NCI-H2196 (cell line): ENCODE results near the gene MRTFB.
"Not testable (repeated sequence)": the region's sequence is repeated elsewhere in the genome, so short reads cannot be mapped to it uniquely, and the experiment has no call there.

Experiments
- DNase-seq: peaks from one replicate; lab custom pipeline; 2025; ENCODE audit not compliant: unreplicated experiment; lab: John Stamatoyannopoulos, UW

Gene MRTFB

DNA sequence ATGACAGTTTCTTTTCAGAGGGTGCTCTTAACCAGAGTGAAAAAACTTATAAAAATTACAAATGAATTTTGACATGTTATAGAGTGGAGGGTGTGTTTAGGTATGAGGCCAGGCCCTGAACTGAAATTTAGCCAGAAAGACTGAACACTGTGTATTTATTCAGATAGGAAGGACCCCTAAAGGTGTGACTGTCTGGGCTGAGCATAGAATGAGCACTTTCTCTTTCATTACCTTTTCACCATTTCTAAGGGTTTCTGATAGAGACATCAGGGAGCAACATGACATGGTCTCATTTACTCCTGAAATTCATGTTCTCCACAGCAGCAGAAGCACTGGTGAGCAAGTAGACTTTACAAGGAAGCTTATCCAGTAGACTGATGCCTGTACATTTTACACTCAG lies 32.9 kb downstream of the MRTFB start:
- DNase-seq: no peak

DNA sequence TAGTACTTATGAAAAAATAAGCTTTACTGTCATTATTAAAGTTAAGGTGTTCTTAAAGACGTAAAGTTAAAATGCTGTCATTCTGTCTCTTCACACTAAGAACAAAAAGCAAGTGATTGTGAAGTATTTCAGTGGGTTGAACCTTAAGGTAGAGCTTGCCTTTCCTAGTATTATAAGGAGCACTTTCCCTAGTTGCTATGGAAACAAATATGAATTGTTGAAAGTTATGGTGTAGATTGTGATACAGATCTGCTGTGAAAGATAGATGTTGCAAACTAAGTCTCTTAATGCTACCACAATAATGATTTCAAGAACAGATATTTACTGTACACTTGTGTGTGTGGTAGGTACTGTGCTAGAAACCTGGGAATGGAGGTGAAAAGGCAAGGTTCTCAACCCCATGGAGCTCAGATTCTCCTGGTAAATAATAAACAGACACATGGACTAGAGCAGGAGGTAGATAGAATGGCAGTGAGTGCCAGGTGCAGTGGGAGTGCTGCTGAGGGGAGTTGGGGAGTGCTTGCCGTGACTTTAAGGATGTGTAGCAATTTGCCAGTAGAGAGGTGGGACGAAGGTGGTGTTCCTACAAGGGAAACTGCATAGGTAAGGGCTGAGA lies 34.7 kb downstream of the MRTFB start:
- DNase-seq: no peak

DNA sequence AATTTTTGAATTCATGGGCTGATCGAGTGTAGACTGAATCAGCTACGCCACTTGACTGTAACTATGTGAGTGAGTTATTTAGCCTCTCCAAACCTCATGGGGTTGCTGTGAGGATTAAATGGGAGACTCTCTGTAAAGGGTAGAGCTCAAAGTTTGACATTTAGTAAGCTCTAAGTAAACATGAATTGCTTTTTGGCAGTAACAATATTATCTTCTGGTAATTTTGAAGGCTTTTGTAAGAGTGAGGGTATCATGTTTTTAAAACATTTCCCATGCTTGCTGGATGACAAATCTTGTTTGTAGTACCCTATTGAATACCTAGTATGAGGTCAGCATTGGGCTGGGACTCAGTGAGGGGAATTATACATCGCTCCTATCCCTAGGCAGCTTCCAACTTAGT lies 35.3 kb downstream of the MRTFB start:
- no peak for DNase-seq

DNA sequence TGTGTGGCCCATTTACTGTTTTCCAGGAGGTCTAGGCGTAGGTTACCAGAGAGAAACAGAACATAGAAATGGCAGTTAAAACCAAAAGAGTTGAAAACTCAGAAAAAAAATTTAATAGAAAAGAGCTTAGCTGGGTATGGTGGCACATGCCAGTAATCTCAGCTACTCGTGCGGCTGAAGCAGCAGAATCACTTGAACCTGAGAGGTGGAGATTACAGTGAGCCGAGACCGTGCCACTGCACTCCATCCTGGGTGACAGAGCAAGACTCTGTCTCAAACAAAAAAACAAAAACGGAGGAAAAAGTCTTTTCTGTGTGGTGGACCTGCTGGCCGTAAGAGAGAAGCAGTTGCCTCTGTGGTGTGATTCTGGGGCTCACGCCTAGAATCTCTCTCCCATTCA lies 35.8 kb downstream of the MRTFB start:
- no peak for DNase-seq

DNA sequence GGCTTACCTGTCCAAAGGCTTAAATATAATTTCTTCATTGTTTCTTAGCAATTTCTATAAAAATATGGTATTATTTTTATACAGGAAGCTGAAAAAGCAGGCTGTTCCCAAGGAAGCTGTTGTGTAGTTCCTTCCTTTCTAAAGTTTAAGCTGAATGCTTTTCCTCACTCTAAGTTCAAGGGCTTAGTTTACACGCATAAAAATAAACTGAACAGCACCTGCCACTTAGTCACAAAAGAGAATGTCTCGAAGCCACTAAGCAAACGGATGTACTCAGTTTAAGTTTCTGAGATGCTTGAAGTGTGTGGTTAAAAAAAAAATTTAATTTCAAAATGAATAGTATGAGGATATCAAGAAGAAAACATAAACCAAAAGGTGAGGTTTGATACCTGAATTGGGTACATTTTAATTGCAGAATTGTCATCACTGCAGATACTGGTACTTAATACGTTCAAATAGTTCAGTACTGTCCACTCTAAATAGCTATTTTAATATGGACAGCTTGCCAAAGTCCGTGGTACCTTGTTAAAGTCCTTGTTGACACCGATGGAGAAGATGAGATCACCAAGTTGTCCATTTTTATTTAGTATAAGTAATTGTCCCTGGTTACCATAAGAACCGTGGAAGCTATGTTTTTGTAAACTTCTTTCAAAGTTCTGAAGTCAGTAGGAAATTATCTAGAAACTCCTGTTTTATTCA lies 38.1 kb downstream of the MRTFB start:
- no peak for DNase-seq

DNA sequence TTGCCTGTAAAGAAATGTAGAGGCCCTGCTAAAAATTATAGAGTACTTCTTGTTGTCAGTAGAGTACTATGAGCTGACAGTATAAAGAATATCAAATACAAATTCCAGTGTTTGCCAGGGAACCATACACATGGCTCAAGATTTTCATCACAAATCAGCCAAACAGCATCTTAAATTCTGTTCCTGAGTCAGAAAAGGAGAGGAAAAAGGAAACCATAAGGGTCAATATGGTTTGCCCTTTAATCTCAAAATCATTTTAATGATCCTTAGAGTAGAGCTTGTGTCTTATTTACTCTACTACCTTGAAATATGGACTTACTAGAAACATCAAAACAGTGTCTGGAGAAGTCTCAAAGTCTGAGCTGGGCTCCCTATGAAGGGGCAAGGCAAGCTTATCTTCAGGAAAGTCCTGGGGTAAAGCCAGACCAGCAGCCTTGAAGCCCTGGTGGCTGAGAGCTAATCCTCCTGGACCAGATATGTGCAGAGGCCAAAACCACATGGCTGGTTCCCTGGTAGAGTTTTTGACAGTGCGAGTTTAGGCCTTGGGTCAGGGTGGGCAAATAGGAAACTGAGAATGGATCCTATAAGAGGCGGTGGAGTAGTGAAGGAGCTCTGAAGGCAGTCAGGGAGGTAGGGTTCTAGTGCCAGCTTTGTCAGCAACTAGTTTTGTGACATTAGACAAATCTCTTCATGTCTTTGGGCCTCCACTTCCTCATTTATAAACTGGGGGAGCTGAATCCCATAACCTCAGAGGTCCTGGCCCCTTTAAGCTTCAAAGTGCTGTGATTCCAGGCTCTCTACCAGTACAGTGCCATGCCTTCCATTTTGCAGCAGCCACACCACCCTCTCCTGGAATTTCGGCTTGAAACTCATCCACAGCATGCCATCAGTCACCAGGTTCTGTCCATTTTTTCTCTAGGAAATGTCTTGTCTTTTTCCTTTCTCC lies 38.9 kb downstream of the MRTFB start:
- no peak for DNase-seq

DNA sequence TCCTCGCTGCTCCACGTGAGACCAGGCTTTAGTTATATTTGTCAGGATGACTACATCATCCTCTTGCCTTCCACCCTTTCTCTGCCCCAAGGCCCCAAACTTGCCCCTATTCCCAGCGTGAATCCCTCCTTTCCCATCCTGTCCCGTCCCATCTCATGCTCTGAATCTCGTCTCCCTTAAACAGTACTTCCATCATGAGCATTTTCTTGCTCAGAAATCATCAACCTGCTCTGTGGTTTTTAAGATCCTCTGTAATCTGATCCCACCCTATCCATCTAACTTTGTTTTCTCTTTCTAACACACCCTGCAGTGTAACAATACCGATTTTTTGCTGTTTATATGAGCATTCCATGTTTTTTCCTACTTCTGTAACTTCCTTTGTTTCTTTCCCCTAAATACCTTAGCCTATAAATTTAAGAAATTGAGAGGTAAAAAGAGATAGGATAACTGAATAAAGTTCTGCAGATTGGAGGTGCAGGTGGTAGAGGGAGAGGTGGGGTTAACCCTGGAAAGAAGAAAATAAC lies 39.7 kb downstream of the MRTFB start:
- DNase-seq: no peak

DNA sequence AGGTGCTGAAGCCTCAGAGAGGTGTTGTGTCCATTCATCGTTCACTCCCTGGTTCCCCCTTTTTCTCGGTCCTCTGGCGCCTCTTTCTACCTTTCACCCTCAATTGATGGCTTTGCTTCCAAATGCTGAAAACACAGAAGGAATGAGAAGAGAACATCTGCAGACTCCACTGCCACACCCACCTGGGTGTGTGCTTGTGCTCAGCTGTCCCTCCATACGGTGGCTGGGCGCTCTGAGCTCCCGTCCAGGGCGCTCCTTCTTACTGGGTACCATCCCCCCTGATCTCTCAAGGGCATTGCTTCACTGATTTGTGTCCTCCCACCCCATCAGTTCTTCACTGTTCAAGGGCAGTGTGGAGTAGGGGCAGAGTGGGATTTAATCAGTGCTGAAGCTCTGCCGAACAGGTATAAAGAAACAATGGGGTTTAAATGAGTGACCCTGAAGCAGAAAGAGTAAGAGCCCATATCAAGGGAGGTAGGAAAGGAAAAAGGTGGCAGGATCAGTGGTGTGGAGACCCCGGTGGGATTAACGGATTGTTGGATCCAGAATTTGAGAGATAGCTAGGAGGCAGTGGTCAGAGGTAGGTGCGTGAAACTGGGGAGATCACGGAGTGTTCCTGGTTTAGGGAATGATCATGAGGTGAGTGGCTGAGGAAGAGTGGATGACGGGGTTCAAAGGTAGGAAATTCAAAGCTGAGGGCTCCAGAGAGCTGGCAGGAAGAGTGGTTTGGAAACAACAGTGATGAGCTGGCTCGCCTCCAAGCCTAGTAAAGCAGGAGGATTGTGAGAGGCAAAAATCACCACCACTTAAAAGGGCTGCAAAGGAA lies 40.8 kb downstream of the MRTFB start:
- DNase-seq: peak; percentile 62

DNA sequence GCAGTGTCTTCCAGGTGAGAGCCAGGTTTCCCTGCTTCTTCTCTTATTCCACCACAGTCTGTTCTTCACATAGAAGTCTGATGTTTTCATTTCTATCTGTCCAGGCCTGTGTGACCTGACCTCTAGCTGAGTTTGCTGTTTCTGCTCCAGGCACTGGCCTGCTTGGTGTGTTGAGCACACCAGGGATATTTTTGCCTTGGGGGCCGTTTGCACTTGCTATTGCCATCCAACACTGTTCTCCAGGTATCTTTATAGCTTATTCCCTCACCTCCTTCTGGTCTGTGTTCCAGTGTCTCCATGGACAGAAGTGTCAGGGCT lies 41.4 kb downstream of the MRTFB start:
- DNase-seq: no peak

DNA sequence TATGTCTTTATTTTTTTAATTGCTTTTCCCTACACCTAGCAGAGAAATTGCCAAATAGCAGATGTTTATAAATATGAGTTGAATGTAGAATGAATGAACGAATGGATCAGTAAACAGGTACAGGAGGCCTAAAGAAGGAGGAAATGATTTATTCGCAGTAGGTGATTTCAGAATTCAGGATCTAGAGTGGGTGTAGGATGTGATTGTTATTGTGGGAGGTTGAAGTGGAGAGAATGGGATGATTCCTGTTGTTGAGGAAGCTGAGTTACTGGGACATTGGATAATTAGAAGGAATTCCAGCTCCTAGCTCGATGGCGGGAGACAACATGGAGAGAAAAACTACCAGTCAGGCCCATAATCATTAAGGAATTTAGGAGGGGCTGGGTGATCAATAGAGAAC lies 42.2 kb downstream of the MRTFB start:
- DNase-seq: no peak

DNA sequence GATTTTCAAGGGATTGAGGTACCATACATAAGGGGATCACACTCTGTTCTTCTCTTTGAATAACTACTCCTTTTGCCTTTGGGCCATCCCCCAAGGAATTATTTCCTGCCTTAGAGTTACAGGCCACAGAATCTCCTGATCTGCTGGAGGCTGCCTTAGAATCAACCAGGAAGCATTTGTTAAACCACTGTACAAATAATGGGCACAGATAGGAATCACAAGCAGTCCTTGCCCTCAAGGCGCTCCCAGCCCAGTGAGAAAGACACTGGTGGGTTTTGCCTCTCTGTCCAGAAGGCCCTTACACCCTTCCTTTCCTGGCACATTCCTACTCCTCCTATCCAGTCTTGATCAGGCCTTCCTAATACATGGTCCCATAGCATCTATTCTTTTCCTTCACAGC lies 45.9 kb downstream of the MRTFB start:
- no peak for DNase-seq

DNA sequence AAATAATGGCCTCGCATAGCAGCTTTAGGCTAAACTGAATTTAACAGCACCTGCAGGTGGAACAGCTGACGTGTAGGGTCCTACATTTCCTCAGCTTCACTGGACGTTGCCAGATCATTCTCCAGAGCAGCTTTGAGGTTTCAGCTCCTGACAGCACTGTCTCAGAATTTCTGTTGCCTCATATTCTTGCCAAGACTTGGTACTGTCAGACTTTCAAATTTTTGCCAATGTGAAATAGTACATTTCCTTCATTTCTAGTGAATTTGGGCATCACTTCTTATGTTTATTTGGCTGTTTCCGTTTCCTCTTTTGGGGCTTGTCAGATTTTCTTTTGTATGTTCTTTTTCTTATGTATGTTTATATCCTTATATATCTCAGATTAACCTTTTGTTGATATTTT lies 48.7 kb downstream of the MRTFB start:
- no peak for DNase-seq

DNA sequence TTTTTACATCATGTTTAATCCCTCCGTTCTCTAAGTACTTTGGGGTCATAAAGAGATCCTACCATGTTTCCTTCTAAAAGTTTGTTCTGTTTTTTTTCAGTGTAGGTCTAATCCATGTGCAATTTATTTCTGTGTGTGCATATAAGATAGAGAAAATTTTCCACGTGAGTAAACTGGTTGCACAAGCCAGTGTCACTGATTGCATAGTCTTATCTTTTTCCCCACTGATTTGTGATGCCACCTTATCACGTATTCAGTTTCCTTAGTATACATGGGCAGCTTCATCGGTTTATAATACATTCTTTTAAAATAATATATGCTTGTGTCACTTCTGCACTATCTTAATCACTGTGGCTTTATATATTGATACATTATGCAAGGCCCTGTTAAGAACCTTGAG lies 49.2 kb downstream of the MRTFB start:
- no peak for DNase-seq

DNA sequence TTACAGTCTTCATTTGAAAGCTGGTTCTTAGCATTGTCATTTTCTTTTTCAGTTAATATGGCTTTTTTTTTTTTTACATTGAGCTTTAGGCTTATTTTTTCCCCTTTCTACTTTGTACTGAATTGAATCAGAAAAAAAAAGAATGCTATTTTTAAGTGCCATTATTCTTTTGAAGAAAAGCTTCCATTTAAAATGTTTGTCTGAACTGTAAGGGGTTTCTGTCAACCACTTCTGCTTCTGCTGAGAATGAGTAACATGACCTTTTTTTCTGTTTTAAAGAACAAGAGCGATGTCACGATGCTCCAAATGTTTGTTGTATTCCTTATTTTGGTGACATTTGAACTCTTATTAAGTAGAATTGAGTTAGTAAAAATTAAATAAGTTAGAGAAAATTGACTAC lies 50.0 kb downstream of the MRTFB start:
- no peak for DNase-seq

DNA sequence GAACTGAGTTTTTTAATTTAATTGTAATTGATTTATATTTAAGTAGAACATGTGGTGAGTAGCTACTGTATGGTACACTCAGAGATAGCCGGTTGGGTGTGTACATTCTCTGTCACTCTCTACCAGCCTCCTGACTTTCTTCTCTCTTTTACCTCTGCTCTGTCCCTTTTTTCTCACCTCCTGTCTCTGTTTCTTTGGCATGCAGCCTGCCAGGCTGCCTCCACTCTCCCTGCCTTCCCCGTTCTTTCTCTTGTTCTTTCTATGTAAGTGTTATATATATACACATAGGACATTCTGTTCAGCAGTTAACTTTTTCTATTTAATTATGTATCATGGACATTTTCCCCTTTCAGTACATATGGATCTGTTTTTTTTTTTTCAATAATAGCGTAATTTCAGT lies 50.8 kb downstream of the MRTFB start:
- DNase-seq: no peak

DNA sequence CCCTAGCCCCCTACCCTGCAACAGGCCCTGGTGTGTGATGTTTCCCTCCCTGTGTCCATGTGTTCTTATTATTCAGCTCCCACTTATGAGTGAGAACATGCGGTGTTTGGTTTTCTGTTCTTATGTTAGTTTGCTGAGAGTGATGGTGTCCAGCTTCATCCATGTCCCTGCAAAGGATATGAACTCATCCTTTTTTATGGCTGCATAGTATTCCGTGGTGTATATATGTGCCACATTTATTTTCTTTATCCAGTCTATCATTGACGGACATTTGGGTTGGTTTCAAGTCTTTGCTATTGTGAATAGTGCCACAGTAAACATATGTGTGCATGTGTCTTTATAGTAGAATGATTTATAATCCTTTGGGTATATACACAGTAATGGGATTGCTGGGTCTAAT lies 51.3 kb downstream of the MRTFB start:
- DNase-seq: not testable (repeated sequence)

DNA sequence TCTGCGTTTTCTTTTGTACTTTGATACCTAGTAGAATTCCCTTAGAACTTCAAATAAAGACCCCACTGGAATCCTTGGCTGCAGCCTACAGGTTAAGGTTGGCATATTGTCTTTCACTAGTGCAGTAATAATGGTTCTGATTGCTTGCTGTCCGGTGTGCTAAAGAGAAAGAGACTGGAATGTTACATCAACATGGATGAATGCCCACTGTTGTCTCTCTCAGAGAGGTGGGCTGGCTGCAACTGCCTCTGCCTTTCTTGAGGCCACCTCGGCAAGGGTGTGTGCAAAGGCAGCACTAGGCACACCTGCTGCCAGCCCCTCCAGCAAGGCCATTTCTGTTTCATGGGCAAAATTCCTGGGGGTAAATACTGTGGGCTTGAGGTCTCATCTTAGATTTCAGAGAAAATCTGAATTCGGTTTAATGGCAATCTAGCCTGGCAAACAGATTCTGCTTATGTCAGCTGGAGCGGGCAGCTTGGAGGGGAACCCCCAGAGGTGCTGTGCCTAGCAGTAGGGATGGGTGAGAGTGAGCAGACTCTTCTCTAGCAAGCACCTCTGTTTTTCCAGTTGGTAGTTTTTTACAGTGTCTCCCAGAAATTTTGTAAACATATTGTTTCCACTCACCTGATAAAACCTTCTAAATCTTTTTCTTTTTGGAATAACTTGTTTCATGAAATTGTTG lies 54.0 kb downstream of the MRTFB start:
- DNase-seq: no peak

DNA sequence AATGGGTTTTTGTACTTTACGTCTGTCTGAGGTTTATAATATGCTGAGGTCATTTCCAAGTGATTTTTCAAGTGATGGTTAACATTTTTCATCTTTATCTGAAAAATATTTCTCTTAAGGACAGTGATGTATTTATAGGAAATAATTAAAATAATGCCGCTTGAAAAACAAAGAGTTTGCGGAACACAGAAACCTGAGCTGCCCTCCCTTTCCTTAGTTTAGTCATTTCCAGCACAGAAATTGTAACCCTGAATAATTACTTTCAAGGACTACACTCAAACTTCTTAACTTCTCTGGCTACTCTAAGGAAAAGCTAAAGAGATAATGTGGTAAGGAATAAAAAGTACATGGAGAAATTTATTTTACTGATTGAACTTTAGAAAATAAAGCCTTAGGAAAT lies 54.6 kb downstream of the MRTFB start:
- DNase-seq: no peak

DNA sequence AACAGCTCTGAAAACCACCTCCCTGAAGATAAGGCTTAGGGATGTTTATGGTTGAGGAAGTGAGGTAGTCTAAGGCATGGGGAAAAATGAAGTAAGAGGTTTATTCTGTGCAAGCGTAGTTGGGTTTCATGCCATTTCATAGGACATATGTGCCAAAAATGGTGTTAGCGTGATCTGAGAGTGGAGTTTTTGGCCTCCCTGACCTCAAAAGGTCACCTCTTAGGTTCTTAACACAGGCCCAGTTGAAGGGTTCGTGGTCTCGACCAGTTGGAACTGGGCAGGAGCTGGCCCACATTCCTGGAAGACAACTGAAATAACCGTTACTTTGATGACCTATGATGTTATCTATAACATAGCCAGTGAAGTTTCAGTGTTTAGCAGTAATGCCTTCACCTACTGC lies 57.0 kb downstream of the MRTFB start:
- DNase-seq: no peak

DNA sequence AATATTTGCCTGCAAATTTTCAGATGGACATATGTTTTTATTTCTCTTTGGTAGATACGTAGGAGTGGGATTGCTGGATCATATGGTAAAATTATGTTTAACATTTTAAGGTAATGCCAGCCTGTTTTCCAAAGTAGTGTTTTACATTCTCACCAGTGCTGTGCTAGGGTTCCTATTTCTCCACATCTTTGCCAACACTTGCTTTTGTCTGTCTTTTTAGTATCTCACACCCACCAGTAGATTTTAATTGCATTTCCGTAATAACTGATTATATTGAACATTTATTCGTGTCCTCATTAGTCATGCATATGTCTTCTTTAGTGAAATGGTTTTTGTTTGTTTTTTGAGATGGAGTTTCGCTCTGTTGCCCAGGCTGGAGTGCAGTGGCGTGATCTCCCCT lies 58.4 kb downstream of the MRTFB start:
- no peak for DNase-seq
